Chondrocyte (in vitro differentiated cells): ENCODE results near the gene RPL10A. TPM values are rescaled to one million over a fixed set of nuclear protein-coding genes. Genes with fewer than 3 reads are reported as not detected.

Experiments used
- DNase-seq: peaks from one replicate; pipeline ENCODE4 v3.0.0; 2021; ENCODE audit warnings: mixed read lengths, low spot score
- H3K27ac Mint-ChIP-seq: one replicate; pipeline ENCODE4 v1.8.0; 2021; ENCODE audit warnings: mild to moderate bottlenecking, moderate library complexity, mixed read lengths; ENCODE audit not compliant: unreplicated experiment
- H3K27me3 Mint-ChIP-seq: 2 replicates; pipeline ENCODE4 v1.8.0; 2021; ENCODE audit warnings: low read depth, mixed read lengths
- H3K36me3 Mint-ChIP-seq: 2 replicates; pipeline ENCODE4 v1.8.0; 2021; ENCODE audit warnings: low read depth, mixed read lengths
- H3K4me1 Mint-ChIP-seq: 2 replicates; pipeline ENCODE4 v1.8.0; 2021; ENCODE audit warnings: low read depth, mild to moderate bottlenecking, mixed read lengths
- H3K4me3 Mint-ChIP-seq: one replicate; pipeline ENCODE4 v1.8.0; 2021; ENCODE audit warnings: mild to moderate bottlenecking, moderate library complexity, mixed read lengths; ENCODE audit not compliant: unreplicated experiment
- H3K9me3 Mint-ChIP-seq: 2 replicates; pipeline ENCODE4 v1.8.0; 2021; ENCODE audit warnings: low read depth, mixed read lengths
- total RNA-seq: library from RNA; stranded (reverse); gene quantifications from 3 replicates; pipeline ENCODE4 v1.2.1, GENCODE V29; 2021
- TF ChIP-seq, protein P1 (sequence below): fragments of 200-600 bp; sonication (generic); IDR thresholded peaks from 2 replicates; pipeline ENCODE4 v1.5.0; 2021; ENCODE audit warnings: antibody characterized with exemption, mild to moderate bottlenecking, moderate library complexity

Gene RPL10A
- total RNA-seq, 1 donor from 2014 or later: 848 TPM

DNA sequence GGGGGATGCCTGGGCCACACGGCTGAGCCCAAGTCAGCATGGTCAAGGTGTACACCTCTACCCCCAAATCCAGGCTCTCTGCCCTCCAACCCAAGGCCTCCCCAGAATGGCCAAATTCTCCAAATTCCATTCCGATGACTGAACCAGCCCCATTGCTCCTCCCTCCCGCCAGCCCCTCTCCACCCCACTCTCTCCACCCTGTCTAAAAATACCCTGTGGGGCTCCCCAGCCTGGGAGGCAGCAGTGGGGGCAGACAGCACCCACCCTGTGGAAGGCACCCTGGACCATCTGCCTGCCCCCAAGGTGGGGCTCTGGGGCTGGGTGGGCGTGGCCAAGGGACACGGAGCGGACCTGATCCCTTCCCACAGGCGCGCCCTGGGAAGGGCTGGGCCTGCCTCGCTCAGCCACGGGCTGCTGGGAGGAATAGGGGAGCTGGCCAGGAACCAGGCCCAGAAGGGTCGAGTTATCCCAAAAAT, 17.2 kb downstream of the RPL10A start:
- TF ChIP-seq, protein P1, sequence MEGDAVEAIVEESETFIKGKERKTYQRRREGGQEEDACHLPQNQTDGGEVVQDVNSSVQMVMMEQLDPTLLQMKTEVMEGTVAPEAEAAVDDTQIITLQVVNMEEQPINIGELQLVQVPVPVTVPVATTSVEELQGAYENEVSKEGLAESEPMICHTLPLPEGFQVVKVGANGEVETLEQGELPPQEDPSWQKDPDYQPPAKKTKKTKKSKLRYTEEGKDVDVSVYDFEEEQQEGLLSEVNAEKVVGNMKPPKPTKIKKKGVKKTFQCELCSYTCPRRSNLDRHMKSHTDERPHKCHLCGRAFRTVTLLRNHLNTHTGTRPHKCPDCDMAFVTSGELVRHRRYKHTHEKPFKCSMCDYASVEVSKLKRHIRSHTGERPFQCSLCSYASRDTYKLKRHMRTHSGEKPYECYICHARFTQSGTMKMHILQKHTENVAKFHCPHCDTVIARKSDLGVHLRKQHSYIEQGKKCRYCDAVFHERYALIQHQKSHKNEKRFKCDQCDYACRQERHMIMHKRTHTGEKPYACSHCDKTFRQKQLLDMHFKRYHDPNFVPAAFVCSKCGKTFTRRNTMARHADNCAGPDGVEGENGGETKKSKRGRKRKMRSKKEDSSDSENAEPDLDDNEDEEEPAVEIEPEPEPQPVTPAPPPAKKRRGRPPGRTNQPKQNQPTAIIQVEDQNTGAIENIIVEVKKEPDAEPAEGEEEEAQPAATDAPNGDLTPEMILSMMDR: no peak
- Mint-ChIP-seq H3K36me3 (peaks cover 6% of the 10 kb centered on the region), H3K27me3 (no peaks in the 10 kb centered on the region), H3K9me3 (no peaks in the 10 kb centered on the region), H3K27ac (peak overlapping the region; percentile 79), H3K4me1 (peaks cover 44% of the 10 kb centered on the region), H3K4me3 (peak overlapping the region; percentile 4)
- no peak for DNase-seq

DNA sequence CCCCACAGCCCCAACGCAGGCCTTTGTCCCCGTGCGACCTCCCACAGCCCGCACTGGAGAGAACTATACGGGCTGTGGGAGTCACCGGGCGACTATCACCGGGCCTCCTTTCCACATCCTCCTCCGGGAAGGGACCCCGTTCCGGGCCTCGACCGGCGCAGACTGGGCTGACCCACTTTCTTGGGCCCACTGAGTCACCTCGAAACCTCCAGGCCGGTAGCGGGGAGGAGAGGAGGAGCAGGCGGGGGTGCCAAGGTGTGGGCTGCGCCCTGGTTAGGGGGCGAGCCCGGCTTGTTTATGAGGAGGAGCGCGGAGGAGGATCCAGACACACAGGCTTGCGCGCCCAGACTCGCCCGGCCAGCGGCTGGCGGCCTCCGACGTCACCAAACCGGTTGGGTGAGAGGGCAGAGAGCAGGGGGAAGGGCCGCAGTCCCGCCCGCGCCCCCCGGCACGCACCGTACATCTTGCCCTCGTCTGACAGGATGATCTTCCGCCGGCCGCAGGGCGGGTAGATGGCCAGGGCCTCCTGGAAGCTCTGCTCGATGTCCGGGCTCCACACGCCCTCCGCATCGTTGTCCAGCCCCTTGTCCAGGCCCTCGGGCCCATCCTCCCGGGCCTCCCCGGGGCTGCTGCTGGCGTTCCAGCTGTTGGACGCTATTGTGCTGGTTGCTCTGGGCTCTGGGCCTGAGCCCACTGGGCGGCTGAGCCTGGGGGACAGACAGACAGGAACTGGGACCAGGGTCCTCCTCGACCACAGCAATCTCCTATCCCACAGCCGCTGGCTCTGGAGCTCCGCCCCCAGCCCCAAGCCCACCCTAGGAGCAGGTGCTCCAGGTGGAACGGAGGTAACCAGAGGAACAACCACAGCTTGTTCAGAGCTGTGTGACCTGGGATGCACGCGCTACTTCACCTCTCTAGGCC, 18.1 kb downstream of the RPL10A start:
- H3K4me1 Mint-ChIP-seq: peaks cover 52% of the 10 kb centered on the region
- no peak for DNase-seq
- no peaks in the 10 kb centered on the region for H3K9me3 Mint-ChIP-seq
- no peaks in the 10 kb centered on the region for H3K27me3 Mint-ChIP-seq
- H3K36me3 Mint-ChIP-seq: peaks cover 6% of the 10 kb centered on the region
- H3K4me3 Mint-ChIP-seq: no peak overlapping the region
- TF ChIP-seq, protein P1: no peak
- peak overlapping the region; percentile 37 for H3K27ac Mint-ChIP-seq

DNA sequence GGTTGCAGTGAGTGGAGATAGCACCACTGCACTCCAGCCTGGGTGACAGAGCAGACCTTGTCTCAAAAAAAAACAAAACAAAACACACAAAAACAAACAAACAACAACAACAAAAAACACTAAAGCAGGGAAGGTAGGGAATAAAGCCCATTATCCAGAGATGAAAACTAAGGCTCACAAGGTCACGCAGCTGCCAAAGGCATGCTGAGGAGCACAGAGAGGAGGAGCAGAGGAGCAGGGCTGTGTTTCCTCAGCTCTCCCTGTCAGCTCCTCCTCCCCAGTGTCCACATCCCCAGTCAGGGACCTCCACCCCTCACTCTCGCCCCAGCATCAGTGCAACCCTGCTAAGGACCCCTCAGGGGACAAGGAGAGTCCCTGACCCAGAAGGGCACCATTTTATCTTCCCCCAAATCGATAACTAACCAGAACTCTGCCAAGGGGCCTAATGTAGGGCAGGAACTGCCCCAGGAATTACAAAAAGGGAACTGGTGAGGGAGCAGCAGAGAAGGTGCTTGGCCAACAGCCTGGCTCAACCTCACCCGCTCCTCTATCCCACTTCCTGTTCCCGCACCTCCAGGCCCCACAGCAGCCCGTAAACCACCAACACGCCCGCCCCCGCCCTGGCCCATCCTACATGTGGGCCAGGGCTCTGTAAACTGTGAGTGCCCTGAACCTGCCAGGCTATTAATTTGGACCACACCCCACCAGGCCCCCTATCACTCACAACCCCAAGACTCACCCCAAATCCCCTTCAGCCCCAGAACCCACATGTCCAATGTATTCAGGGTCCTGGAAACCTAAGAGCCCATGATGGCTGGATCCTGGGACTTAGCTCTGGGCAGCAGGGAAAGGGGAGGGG, 19.7 kb downstream of the RPL10A start:
- H3K9me3 Mint-ChIP-seq: no peaks in the 10 kb centered on the region

DNA sequence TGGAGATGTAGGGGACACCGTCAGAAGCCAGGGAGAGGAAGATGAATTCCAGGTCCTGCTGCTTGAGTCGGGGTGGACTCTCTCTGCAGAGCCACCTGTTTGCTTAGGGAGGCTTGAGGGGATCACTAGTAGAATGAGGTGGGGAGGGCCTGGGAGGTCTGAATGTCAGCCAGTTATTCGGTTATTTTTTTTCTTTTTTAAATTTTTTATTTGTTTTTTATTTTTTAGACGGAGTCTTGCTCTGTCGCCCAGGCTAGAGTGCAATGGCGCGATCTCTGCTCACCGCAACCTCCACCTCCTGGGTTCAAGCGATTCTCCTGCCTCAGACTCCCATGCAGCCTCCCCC, 20.3 kb downstream of the RPL10A start:
- DNase-seq: no peak
- TF ChIP-seq, protein P1: no peak
- Mint-ChIP-seq H3K4me1 (peaks cover 74% of the 10 kb centered on the region), H3K4me3 (no peak overlapping the region), H3K27ac (peak overlapping the region; percentile 89), H3K9me3 (no peaks in the 10 kb centered on the region), H3K27me3 (no peaks in the 10 kb centered on the region), H3K36me3 (peaks cover 3% of the 10 kb centered on the region)

More for the DNA sequence above, 19.7 kb downstream of the RPL10A start:
- Mint-ChIP-seq H3K4me1 (peaks cover 68% of the 10 kb centered on the region), H3K4me3 (peak overlapping the region; percentile 25), H3K27ac (peak overlapping the region; percentile 89), H3K27me3 (no peaks in the 10 kb centered on the region), H3K36me3 (peaks cover 4% of the 10 kb centered on the region)
- DNase-seq: no peak
- TF ChIP-seq, protein P1: no peak

DNA sequence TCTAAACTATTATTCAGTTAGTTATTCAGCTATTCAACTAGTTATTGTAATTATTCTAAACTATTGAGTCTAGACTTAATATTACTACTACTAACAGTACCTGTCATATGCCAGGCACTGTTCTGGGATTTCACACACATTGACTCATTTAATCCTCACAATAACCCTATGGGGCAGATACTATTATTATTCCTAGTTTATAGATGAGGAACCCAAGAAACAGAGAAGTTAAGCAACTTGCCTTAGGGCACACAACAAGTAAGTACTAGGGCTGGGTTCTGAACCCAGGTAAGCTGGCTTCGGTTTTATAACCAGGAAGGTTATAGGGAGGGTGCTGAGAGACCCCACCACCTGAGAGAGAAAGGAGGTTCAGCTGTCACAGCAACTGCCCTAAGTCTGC, 20.9 kb downstream of the RPL10A start:
- H3K9me3 Mint-ChIP-seq: no peaks in the 10 kb centered on the region
- H3K27me3 Mint-ChIP-seq: no peaks in the 10 kb centered on the region
- TF ChIP-seq, protein P1: no peak
- no peak overlapping the region for H3K4me3 Mint-ChIP-seq
- no peak for DNase-seq
- H3K4me1 Mint-ChIP-seq: peaks cover 80% of the 10 kb centered on the region
- peaks cover under 1% of the 10 kb centered on the region for H3K36me3 Mint-ChIP-seq
- H3K27ac Mint-ChIP-seq: peak overlapping the region; percentile 32
